ENCODE measurements around the gene SSRP1.

Gene SSRP1

GRCh38 chr11:57359896-57360690, 24.4 kb upstream of the SSRP1 start:
- no peak for DNase-seq

- no peak for DNase-seq
Observed at GRCh38 chr11:57359396-57359795, 23.7 kb upstream of the SSRP1 start.

- DNase-seq: no peak
Observed at GRCh38 chr11:57358991-57359390, 23.3 kb upstream of the SSRP1 start.

- DNase-seq: no peak
Observed at GRCh38 chr11:57358543-57358961, 22.9 kb upstream of the SSRP1 start.

GRCh38 chr11:57357856-57358255, 22.2 kb upstream of the SSRP1 start:
- DNase-seq: no peak

GRCh38 chr11:57357310-57357709, 21.6 kb upstream of the SSRP1 start:
- DNase-seq: no peak

GRCh38 chr11:57356268-57356667, 20.6 kb upstream of the SSRP1 start:
- no peak for DNase-seq

GRCh38 chr11:57354699-57355098, 19.0 kb upstream of the SSRP1 start:
- DNase-seq: no peak

- DNase-seq: no peak
Observed at GRCh38 chr11:57353852-57354251, 18.2 kb upstream of the SSRP1 start.

GRCh38 chr11:57353446-57353845, 17.8 kb upstream of the SSRP1 start:
- DNase-seq: no peak

GRCh38 chr11:57353036-57353435, 17.3 kb upstream of the SSRP1 start:
- DNase-seq: no peak

GRCh38 chr11:57349491-57350274, 14.0 kb upstream of the SSRP1 start:
- no peak for DNase-seq

- no peak for DNase-seq
Observed at GRCh38 chr11:57348636-57349313, 13.1 kb upstream of the SSRP1 start.

- DNase-seq: no peak
Observed at GRCh38 chr11:57348052-57348451, 12.4 kb upstream of the SSRP1 start.

GRCh38 chr11:57347336-57347735, 11.6 kb upstream of the SSRP1 start:
- no peak for DNase-seq

GRCh38 chr11:57345555-57346211, 10.0 kb upstream of the SSRP1 start:
- DNase-seq: peak; percentile 63

- DNase-seq: no peak
Observed at GRCh38 chr11:57344826-57345225, 9.1 kb upstream of the SSRP1 start.

GRCh38 chr11:57343825-57344224, 8.1 kb upstream of the SSRP1 start:
- no peak for DNase-seq

GRCh38 chr11:57342702-57343101, 7.0 kb upstream of the SSRP1 start:
- DNase-seq: no peak

GRCh38 chr11:57341250-57341808, 5.6 kb upstream of the SSRP1 start:
- no peak for DNase-seq

GRCh38 chr11:57340039-57340615, 4.4 kb upstream of the SSRP1 start:
- no peak for DNase-seq

GRCh38 chr11:57339328-57339727, 3.6 kb upstream of the SSRP1 start:
- no peak for DNase-seq
